ENCODE data around the gene ATXN2. TPM values are rescaled to one million over a fixed set of nuclear protein-coding genes. Genes with fewer than 3 reads are reported as not detected.

The ATXN2 gene
- total RNA-seq, 4 donors from 2014 or later: 20.3 to 42.9 (median 25.9) TPM

DNA sequence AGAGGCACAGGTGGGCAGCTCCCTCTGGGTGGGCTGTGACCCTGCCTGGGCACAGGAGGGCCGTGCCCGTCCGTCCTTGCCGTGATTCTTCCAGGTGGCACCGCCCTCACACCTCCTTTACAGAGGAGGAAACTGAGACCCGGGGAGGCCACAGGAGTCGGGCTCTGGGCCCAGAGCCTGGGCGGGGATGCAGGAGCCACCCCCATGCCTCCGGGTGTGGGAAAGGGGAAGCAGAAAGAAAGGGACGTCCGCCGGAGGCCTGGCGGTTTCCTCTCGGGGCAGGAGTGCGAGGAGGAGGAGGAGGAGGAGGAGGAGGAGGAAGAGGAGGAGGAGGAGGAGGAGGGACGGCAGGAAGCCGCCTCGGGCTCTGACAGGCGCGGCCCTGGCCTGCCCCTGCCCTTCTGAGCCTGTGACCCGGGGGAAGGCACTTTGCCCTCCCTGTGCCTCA lies 170.4 kb downstream of the ATXN2 start:
- H3K4me3 ChIP-seq (ENCODE audit: low read depth, poor library complexity, severe bottlenecking): no peak overlapping the region
- peak in 1 of 2 donors; percentile 92 for DNase-seq (ENCODE audit: low spot score in 2 of 2)
- intact Hi-C loops (cut with DNase I; ENCODE audit: low total_unique reads): no loop called here
- WGBS, 2 donors: 18 to 29% methylated on average over 15 to 21 of the region's 21 CpGs
- no peak for TF ChIP-seq POLR2A (IDR thresholded peaks at IDR 0.05)

DNA sequence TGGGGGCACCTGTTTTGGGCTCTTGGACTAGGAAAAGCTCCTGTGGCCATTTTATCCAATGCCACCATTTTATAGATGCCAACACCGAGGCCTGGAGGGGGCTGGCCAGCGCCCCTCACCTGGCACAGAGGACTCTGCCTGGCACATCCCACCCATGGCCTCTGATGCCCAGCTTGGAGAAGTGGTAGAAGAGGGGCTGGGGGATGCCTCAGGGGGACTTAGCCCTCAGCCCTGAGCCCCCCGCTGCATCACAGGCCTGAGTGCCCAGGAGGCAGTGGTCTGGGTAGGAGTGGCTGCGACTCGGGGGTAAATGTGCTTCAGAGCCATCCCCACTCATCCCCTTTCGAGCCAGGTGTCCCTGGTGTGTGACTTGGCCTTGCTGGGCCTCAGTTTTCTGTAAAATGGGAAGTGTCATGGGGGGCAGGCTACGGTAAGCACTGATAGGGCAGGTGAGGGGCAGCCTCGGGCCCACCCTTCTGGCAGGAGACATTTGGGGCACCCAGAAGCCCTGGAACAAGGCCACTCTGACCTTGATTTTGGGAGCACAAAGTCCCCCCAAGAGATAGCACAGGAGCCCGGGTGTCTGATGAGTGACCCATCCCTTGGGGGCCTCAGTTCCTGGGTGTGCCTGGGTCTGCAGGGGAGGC lies 170.9 kb downstream of the ATXN2 start:
- no peak for TF ChIP-seq POLR2A (IDR thresholded peaks at IDR 0.05)
- TF ChIP-seq, protein P1, sequence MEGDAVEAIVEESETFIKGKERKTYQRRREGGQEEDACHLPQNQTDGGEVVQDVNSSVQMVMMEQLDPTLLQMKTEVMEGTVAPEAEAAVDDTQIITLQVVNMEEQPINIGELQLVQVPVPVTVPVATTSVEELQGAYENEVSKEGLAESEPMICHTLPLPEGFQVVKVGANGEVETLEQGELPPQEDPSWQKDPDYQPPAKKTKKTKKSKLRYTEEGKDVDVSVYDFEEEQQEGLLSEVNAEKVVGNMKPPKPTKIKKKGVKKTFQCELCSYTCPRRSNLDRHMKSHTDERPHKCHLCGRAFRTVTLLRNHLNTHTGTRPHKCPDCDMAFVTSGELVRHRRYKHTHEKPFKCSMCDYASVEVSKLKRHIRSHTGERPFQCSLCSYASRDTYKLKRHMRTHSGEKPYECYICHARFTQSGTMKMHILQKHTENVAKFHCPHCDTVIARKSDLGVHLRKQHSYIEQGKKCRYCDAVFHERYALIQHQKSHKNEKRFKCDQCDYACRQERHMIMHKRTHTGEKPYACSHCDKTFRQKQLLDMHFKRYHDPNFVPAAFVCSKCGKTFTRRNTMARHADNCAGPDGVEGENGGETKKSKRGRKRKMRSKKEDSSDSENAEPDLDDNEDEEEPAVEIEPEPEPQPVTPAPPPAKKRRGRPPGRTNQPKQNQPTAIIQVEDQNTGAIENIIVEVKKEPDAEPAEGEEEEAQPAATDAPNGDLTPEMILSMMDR (IDR thresholded peaks at IDR 0.05): no peak
- no peak overlapping the region for H3K4me3 ChIP-seq (ENCODE audit: low read depth, poor library complexity, severe bottlenecking)
- DNase-seq (ENCODE audit: low spot score in 2 of 2): no peak
- WGBS, 2 donors: 76 to 89% methylated on average over 7 to 9 of the region's 9 CpGs
- intact Hi-C loops (cut with DNase I; ENCODE audit: low total_unique reads): no loop called here

GRCh38 chr12:111427417-111428074 lies 171.6 kb downstream of the ATXN2 start:
- intact Hi-C loops (cut with DNase I; ENCODE audit: low total_unique reads): no loop called here
- no peak overlapping the region for H3K4me3 ChIP-seq (ENCODE audit: low read depth, poor library complexity, severe bottlenecking)
- 94 to 95% methylated on average over 7 of the region's 7 CpGs for WGBS, 2 donors
- TF ChIP-seq, protein P1 (IDR thresholded peaks at IDR 0.05): no peak
- no peak for TF ChIP-seq POLR2A (IDR thresholded peaks at IDR 0.05)
- DNase-seq (ENCODE audit: low spot score in 2 of 2): no peak

GRCh38 chr12:111426344-111427185 lies 172.6 kb downstream of the ATXN2 start:
- 83 to 85% methylated on average over 11 of the region's 11 CpGs for WGBS, 2 donors
- no peak overlapping the region for H3K4me3 ChIP-seq (ENCODE audit: low read depth, poor library complexity, severe bottlenecking)
- TF ChIP-seq POLR2A (IDR thresholded peaks at IDR 0.05): no peak
- TF ChIP-seq, protein P1 (IDR thresholded peaks at IDR 0.05): no peak
- intact Hi-C loops (cut with DNase I; ENCODE audit: low total_unique reads): no loop called here
- DNase-seq (ENCODE audit: low spot score in 2 of 2): no peak

DNA sequence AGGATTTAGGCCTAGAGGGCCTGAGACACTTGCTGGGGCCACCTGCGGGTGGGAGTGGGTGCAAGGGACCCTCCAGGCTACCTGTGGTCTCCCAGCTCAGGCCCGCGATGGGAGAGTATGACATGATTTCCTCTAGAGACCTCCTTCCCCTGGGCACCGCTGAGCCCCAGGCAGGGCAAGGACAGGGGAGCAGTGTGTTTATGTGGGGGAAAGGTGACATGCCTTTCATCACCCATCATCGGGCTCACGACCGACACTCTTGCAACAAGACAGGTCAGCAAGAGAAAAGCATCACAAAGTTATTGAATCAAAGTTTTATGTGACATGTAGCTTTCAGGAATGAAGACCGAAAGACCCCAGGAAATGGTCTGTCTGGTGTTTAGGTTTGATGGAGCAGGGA lies 173.5 kb downstream of the ATXN2 start:
- TF ChIP-seq POLR2A (IDR thresholded peaks at IDR 0.05): no peak
- TF ChIP-seq, protein P1 (IDR thresholded peaks at IDR 0.05): no peak
- H3K4me3 ChIP-seq (ENCODE audit: low read depth, poor library complexity, severe bottlenecking): no peak overlapping the region
- intact Hi-C loops (cut with DNase I; ENCODE audit: low total_unique reads): no loop called here
- DNase-seq (ENCODE audit: low spot score in 2 of 2): no peak
- 75 to 87% methylated on average over 8 of the region's 8 CpGs for WGBS, 2 donors

DNA sequence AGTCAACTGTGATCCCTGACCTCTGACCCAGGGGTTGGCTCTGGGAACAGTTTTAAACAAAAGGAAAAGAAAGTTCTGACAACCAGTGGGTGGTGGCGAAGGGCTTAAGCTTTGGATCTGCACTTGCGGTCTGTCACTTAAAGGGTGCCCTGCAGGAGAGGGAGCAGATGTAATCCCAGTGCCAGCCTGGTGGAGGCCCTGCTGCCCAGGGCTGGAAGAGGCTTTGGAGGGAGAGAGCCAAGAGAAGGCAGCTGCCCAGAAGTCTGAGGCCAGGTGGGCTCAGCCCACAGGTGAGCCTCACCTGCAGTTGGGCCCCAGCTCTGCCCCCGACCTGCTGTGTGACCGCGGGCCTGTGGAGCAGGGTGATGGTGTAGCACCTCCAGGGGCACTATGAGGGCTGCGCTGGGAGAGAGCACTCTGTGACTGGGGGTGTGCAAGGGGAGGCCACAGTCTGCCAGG lies 174.3 kb downstream of the ATXN2 start:
- intact Hi-C loops (cut with DNase I; ENCODE audit: low total_unique reads): no loop called here
- 89 to 91% methylated on average over 6 of the region's 6 CpGs for WGBS, 2 donors
- TF ChIP-seq, protein P1 (IDR thresholded peaks at IDR 0.05): no peak
- no peak for TF ChIP-seq POLR2A (IDR thresholded peaks at IDR 0.05)
- H3K4me3 ChIP-seq (ENCODE audit: low read depth, poor library complexity, severe bottlenecking): no peak overlapping the region
- no peak for DNase-seq (ENCODE audit: low spot score in 2 of 2)
